Stimulated activated CD4-positive, alpha-beta T cell treated with anti-CD3 and anti-CD28 coated beads, Interleukin-15, amount 100 ng/mL, for 48 hours (primary cell): ENCODE measurements around the gene PACRG.
"Not testable (repeated sequence)": the region's sequence is repeated elsewhere in the genome, so short reads cannot be mapped to it uniquely, and the experiment has no call there.

Experiments
- DNase-seq, 2 donors: peaks; one replicate each; pipeline ENCODE4 v3.0.0-alpha.2; 2020; ENCODE audit warnings: low read depth in 2 of 2

Gene PACRG

GRCh38 chr6:163313566-163313965, 585.8 kb downstream of the PACRG start:
- no peak for DNase-seq

- DNase-seq, result no peak
Measured at GRCh38 chr6:163313981-163314380, 586.2 kb downstream of the PACRG start.

DNA sequence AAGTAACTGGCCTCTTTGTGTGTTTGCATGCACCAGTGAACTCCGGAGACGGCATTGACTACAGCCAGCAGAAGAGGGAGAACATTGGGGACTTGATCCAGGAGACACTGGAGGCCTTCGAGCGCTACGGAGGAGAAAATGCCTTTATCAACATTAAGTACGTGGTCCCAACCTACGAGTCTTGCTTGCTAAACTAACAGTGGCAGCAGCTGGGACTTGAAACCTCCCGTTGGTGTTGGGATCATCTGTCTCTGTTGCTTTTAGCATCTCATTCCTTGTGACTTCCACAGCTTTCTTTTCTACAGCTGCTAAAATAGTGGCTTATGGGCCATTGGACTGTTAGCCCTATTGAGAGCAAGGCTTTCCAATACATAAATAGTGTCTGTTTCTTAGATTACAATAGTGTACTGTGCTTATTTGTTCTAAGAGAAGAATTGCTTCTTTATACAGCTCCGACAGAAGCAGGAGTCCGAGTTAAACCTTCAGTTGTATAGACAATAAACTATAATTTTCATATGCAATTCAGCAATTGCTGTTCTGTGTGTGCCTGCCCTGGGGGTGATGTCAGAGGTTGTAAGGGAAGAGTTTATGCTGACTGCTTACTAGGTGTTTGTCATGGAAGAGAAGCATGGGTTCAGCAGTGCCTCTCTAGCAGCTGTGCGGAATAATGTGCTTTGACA, 587.2 kb downstream of the PACRG start:
- no peak for DNase-seq

DNA sequence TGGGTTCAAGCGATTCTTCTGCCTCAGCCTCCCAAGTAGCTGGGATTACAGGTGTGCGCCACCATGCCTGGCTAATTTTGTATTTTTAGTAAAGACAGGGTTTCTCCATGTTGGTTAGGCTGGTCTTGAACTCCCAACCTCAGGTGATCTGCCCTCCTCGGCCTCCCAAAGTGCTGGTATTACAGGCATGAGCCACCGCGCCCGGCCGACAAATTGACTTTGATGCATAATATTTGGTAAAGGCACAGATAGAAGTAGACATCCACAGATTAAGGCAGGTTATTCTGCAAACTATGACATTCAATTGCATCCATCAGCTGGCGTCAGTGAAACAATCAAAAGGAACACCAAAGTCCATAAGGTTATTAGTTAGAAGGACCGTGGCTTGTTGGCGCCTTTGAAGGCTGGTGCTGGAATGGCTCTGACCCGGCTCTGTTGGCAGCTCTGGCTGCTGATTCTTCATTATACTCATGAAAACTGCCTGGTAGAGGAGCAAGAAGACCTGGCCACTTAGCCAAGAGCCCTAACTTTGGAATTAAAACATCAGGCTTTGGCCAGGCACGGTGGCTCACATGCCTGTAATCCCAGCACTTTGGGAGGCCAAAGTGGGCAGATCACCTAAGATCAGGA, 589.2 kb downstream of the PACRG start:
- DNase-seq, result not testable (repeated sequence)

GRCh38 chr6:163318071-163318786, 590.5 kb downstream of the PACRG start:
- no peak for DNase-seq

DNA sequence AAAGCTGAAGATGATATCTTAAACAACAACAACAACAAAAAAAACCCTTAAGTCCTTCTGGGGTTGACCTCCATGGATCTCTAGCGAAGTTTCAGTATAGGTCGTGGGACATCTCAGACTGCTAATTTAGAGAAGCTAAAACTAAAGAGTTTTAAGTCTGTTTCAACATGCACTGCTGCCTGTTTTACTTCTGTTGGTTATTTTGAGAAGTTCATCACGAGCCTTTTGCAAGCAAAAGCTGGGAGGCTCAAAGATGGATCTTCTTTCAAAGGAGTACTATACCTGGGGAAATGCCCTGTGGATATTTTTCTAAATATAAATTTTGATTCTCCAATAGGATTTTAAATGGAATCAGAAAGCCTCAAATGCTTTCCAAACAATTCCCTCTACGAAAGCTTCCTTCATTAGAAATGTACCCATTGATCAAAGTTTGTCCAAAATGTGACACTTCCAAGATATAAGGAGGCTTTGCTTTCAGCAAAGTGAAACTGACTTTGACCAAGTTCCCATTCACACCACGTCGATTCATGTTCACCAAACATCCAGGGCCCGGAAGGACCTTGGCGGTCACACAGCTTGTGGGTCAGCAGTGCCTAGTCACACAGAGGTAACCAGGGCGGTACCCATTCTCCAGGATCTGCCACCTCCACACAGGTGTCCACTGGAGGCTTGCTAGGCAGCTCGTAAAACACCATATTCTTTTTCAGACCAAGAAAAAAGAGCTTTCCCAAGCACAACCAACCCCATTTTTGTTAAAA, 592.0 kb downstream of the PACRG start:
- no peak for DNase-seq

- no peak for DNase-seq
Measured at GRCh38 chr6:163320402-163320801, 592.6 kb downstream of the PACRG start.

DNA sequence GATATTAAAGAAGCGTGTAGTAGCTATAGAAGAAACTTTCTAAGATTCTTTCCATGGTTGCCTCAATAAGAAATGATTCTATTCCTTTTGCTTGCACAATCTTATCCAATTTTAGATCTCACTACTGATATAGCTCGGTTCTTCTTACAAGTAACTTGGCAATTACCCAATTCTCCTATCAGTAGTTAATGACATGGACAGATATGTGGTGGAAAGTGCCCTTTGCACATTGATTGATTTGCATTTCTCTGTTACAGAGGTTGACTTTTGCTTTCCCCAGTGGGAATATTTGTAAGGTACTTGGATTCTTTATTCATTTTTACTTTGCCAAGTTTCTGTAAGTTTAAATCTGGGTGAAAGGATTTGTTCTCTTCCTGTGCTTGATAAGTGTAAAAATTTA, 593.0 kb downstream of the PACRG start:
- no peak for DNase-seq

GRCh38 chr6:163321717-163322116, 593.9 kb downstream of the PACRG start:
- no peak for DNase-seq

GRCh38 chr6:163323274-163323673, 595.5 kb downstream of the PACRG start:
- no peak for DNase-seq

DNA sequence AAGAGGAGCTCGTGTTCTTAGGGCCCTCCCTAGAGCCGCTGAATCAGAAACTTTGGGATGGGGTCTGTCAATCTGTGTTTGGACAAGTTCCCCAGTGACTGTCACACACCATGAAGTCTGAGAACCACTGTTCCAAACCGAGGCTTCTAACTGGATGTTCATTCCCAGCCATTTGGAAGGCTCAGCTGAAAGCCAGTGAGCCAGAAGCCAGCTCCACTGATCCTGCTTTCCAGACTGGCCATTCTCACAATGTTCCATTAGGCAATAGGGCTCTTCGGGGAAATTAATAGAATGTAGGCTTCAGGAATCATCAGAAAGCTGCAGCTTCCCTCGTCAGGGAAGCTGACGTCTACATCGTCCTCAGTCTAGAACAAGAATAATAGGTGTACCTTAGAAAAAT, 595.9 kb downstream of the PACRG start:
- no peak for DNase-seq

GRCh38 chr6:163324326-163324687, 596.5 kb downstream of the PACRG start:
- no peak for DNase-seq

- DNase-seq, result no peak
Measured at GRCh38 chr6:163324688-163325389, 597.1 kb downstream of the PACRG start.

- no peak for DNase-seq
Measured at GRCh38 chr6:163325390-163325784, 597.6 kb downstream of the PACRG start.

DNA sequence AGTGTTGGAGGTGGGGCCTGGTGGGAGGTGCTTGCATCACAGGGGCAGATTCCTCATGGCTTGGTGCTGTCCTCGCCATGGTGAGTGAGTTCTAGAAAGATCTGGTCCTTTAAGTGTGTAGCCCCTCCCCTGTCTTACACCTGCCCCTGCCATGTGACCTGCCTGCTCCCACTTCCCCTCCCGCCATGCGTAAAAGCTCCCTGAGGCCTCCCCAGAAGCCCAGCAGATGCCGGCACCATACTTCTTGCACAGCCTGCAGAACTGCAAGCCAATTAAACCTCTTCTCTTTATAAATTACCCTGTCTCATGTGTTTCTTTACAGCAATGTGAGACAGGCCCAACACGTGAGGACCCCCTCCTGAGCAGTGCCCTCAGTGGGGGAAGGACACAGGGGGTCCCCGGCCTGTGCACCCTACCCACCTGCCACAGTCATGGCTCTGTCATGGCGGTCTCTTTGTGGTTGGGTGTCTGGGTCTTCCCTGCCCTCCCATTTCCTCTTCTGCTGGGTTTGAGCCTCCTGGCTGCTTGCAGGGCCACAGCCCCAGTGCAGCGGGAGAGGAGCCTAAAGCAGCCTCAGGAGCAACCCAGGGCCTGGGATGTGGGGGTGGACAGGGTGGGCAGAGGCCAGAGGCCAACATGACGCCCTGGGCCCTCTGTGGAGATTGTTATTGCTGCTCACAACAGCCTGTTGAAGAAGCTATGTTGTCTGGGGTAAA, 599.5 kb downstream of the PACRG start:
- no peak for DNase-seq

DNA sequence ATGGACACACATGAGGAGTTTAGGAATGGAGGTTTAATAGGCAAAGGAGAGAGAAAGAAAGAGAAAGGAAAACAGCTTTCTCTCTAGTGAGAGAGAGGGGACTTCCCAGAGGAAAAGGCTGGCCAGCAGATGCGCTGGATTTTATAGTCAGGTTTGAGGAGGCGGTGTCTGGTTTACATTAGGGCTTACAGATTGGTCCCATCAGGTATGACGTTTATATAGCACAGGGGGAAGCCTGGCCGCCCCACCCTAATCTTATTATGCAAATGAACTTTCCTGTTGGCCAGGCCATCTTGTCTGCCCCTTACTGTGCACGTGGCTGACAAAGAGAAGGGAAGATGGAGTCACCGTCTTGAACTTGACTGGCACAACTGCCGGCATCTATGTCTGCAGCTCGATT, 600.1 kb downstream of the PACRG start:
- DNase-seq, result no peak

DNA sequence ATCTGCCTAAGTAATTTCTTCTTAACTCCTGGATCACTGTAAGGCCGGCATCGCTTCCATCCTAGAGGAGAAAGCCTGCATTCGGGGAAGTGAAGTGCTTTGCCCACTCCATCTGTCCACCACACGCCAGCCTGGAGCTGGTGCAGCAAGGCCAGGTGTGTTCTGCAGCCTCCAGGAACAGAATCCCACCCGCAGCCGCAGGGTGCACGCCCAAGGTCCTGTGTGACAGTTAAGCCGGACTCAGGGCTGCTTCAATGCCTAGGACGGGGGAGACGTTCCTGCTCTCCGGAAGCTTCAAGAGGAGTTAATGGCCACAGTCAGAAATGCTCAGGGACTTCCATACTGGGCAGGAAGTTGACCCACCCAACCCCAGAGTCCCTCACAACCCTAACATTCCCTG, 600.6 kb downstream of the PACRG start:
- no peak for DNase-seq

DNA sequence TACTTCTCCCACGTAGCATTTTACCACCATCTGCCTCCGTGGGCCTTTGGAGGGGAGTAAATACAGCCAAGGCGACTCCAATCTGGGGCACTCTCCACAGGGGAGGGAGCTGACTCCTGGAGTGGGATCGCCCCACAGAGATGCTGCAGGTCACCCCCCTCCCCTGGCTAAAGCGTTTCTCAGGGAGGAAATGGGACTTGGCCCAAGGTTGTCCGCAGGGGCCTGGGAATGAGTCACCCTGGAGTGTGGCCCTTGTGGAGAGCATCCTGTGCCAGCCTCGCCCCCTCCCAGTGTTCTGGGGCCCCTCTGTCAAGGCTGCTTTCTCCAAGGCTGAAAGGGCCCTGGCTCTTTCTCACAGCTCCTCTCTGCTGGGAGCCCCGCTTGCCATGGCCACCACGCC, 602.2 kb downstream of the PACRG start:
- DNase-seq, result no peak

DNA sequence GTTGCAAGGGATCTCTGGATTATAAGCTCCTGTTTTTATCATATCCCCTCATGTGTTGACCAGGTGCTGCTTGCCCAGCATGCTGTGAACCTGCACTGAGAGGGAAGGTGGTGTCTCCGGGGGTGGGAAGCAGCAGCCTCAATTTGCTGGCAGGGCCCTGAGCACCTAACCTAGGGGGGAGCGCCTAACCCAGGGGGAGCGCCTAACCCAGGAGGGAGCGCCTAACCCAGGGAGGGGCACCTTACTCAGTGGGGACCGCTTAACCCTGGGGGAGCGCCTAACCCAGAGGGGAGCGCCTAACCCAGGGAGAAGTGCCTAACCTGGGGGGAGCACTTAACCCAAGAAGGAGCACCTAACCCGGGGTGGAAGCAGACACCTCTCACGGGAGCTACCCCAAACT, 603.5 kb downstream of the PACRG start:
- no peak for DNase-seq

GRCh38 chr6:163332575-163332974, 604.8 kb downstream of the PACRG start:
- no peak for DNase-seq

- no peak for DNase-seq
Measured at GRCh38 chr6:163333038-163333437, 605.3 kb downstream of the PACRG start.
